ENCODE measurements around the gene PLEKHO2. TPM values are rescaled to one million over a fixed set of nuclear protein-coding genes. Genes with fewer than 3 reads are reported as not detected.

PLEKHO2 gene
- total and polyA plus RNA-seq, 2 donors (not counting 3 experiments of a cell fraction or from before 2014, with no cell fraction given), result 21.9 to 24.9 TPM

DNA sequence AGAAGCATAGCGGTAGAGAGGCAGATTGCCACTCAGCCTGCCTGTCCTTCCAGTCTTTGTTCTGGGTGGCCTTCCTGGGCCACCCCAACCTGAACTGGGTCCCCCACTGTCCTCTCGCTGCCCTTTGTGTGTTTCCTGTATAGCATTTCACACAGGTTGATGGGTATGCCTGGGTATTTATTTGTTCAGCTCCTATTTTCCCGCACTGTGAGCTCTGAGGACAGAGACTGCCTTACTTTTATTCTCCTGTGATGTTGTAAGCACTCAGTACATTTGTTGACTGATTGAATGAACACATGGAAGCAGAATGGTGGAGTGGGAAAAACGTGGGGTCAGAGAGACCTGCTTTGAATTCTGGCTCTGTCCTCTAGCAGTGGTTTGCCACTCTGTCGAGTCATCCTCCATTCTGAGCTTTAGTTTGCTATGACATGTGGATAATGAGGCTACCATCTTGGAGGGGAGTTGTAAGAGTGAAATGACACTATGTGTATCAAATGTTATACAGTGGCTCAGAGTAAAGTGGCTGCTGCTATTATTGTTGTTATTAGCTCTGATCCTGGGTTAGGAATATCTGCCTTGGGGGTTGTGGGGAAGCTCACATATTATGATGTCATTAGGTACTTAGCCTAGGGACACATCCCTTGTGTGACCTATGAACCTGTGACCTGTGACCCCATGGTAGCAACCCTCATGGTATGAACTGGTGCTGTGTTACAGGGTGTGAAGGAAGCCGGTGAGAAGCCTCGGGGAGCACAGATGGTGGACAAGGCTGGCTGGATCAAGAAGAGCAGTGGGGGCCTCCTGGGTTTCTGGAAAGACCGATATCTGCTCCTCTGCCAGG, 6.4 kb downstream of the PLEKHO2 start:
- DNase-seq (ENCODE audit: low read depth, low spot score) (no peak), FAIRE-seq (no peak)
- Histone ChIP-seq H3K27me3 (ENCODE audit: control insufficient read depth in 2 of 2, insufficient read depth in 2 of 2, low read length in 2 of 2) (no peaks in the 10 kb centered on the region), H3K4me1 (ENCODE audit: control insufficient read depth, extremely low read depth, insufficient read depth, low read length) (peaks cover 29% of the 10 kb centered on the region), H3K4me2 (ENCODE audit: insufficient read depth, low read length) (no peak overlapping the region), H3K4me3 (replicated peaks in 1 of 3; ENCODE audit: insufficient read depth in 1 of 3, low read depth in 1 of 3, low read length in 3 of 3) (no peak overlapping the region), H3K79me2 (ENCODE audit: control insufficient read depth, insufficient read depth, low read length) (peaks cover 65% of the 10 kb centered on the region), H3K27ac (ENCODE audit: insufficient read depth, low read depth, low read length) (no peak overlapping the region), H3K9me1 (replicated peaks; ENCODE audit: control insufficient read depth, extremely low read depth, insufficient read depth, low read length) (no peaks in the 10 kb centered on the region), H4K20me1 (replicated peaks; ENCODE audit: control insufficient read depth, extremely low read depth, insufficient read depth, low read length) (no peaks in the 10 kb centered on the region), H3K9ac (replicated peaks; ENCODE audit: extremely low read depth, insufficient read depth, low read length) (no peak overlapping the region), H2AFZ (ENCODE audit: low read depth, low read length) (no peak overlapping the region), H3K36me3 (ENCODE audit: control insufficient read depth in 2 of 2, extremely low read depth in 1 of 2, insufficient read depth in 2 of 2, low read length in 2 of 2) (peaks cover 0 to 5% of the 10 kb centered on the region in 2 experiments), H3K9me3 (replicated peaks; ENCODE audit: control insufficient read depth, insufficient read depth, low read length) (no peaks in the 10 kb centered on the region)
- intact Hi-C loops (cut with micrococcal nuclease) (no loop called here), dilution Hi-C loops (cut with MboI; ENCODE audit: extremely low pct_ligation_motif_present, low sequenced_read_pairs) (no loop called here)
- CTCF ChIA-PET, result no interaction called here
- POLR2A ChIA-PET, result no interaction called here
- no TSS peak for BruUV-seq (replicated peaks)
- TF ChIP-seq POLR2A (IDR thresholded peaks at IDR 0.05; ENCODE audit: low read depth, low read length) (no peak), FOS (IDR thresholded peaks at IDR 0.05; ENCODE audit: borderline replicate concordance, insufficient read depth, low read length) (no peak), POLR2AphosphoS5 (IDR thresholded peaks at IDR 0.05; ENCODE audit: insufficient read depth, low read depth, low read length) (no peak), JUN (IDR thresholded peaks at IDR 0.05; ENCODE audit: borderline replicate concordance, insufficient read depth, insufficient read length, low read depth) (no peak), MAX (IDR thresholded peaks at IDR 0.05; ENCODE audit: insufficient read depth, insufficient read length) (no peak), MYC (IDR thresholded peaks at IDR 0.05; ENCODE audit: low read depth, low read length) (no peak), EZH2 (IDR thresholded peaks at IDR 0.05; ENCODE audit: borderline replicate concordance, low read depth, low read length, severe bottlenecking) (no peak), GATA2 (IDR thresholded peaks at IDR 0.05; ENCODE audit: insufficient read depth, insufficient read length, low read depth, low read length) (no peak)
- TF ChIP-seq, protein P1, sequence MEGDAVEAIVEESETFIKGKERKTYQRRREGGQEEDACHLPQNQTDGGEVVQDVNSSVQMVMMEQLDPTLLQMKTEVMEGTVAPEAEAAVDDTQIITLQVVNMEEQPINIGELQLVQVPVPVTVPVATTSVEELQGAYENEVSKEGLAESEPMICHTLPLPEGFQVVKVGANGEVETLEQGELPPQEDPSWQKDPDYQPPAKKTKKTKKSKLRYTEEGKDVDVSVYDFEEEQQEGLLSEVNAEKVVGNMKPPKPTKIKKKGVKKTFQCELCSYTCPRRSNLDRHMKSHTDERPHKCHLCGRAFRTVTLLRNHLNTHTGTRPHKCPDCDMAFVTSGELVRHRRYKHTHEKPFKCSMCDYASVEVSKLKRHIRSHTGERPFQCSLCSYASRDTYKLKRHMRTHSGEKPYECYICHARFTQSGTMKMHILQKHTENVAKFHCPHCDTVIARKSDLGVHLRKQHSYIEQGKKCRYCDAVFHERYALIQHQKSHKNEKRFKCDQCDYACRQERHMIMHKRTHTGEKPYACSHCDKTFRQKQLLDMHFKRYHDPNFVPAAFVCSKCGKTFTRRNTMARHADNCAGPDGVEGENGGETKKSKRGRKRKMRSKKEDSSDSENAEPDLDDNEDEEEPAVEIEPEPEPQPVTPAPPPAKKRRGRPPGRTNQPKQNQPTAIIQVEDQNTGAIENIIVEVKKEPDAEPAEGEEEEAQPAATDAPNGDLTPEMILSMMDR (IDR thresholded peaks at IDR 0.05; ENCODE audit: extremely low read depth in 1 of 2, insufficient read depth in 1 of 2, low read depth in 1 of 2, low read length in 2 of 2), result no peak
